Activated naive CD4-positive, alpha-beta T cell treated with anti-CD3 and anti-CD28 coated beads, Interleukin-2, amount 10 ng/mL, durations not matched to agents 7 days and 5 days (primary cell): ENCODE data around the gene OSBPL2.

Experiments
- CTCF ChIA-PET: fragments of 350-600 bp; sonication (Branson Sonifier 250); formaldehyde crosslinking; loops from one replicate; lab custom pipeline; 2021; ENCODE audit warnings: antibody characterized with exemption; lab: Charles Lee
- DNase-seq: peaks from one replicate; pipeline ENCODE4 v3.0.0-alpha.2; 2020
- H3K27ac Mint-ChIP-seq: one replicate; pipeline ENCODE4 v1.8.0; 2021; ENCODE audit warnings: mild to moderate bottlenecking, moderate library complexity, mixed read lengths
- H3K27me3 Mint-ChIP-seq: one replicate; pipeline ENCODE4 v1.8.0; 2021; ENCODE audit warnings: mild to moderate bottlenecking, mixed read lengths
- H3K36me3 Mint-ChIP-seq: one replicate; pipeline ENCODE4 v1.8.0; 2021; ENCODE audit warnings: mixed read lengths
- H3K4me1 Mint-ChIP-seq: one replicate; pipeline ENCODE4 v1.8.0; 2021; ENCODE audit warnings: mixed read lengths
- H3K4me3 Mint-ChIP-seq: one replicate; pipeline ENCODE4 v1.8.0; 2021; ENCODE audit warnings: mild to moderate bottlenecking, moderate library complexity, mixed read lengths
- H3K9me3 Mint-ChIP-seq: one replicate; pipeline ENCODE4 v1.8.0; 2021; ENCODE audit warnings: mixed read lengths

Gene OSBPL2

DNA sequence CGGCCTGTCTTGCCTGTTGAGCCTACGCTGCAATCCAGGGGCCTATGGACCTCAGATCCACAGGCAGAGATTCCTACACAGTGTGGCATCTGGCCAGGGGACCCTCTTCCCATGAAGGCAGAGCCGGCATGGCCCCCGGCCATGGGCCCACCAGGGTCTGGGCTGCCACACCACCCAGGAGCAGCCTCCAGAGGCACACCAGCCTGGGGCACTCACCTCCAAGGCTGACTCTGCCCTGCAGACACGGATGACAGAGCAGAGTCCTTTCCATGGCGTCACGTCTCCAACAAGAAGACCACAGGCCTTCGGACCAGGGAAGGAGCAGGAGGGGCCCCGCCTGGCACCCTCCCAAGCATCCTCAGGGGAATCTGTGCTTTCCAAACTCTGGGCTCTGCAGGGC, 14.8 kb upstream of the OSBPL2 start:
- CTCF ChIA-PET = no interaction called here
- Mint-ChIP-seq H3K36me3 (no peaks in the 10 kb centered on the region), H3K4me3 (no peak overlapping the region), H3K27me3 (peaks cover 71% of the 10 kb centered on the region), H3K4me1 (peaks cover 4% of the 10 kb centered on the region), H3K9me3 (no peaks in the 10 kb centered on the region), H3K27ac (no peak overlapping the region)
- DNase-seq = no peak

GRCh38 chr20:62224113-62224855, 14.0 kb upstream of the OSBPL2 start:
- H3K9me3 Mint-ChIP-seq = no peaks in the 10 kb centered on the region
- H3K27ac Mint-ChIP-seq = no peak overlapping the region
- H3K4me3 Mint-ChIP-seq = no peak overlapping the region
- no peaks in the 10 kb centered on the region for H3K36me3 Mint-ChIP-seq
- CTCF ChIA-PET = no interaction called here
- peaks cover 4% of the 10 kb centered on the region for H3K4me1 Mint-ChIP-seq
- H3K27me3 Mint-ChIP-seq = peaks cover 64% of the 10 kb centered on the region
- no peak for DNase-seq

GRCh38 chr20:62225026-62225425, 13.3 kb upstream of the OSBPL2 start:
- Mint-ChIP-seq H3K27ac (no peak overlapping the region), H3K4me1 (peaks cover 4% of the 10 kb centered on the region), H3K9me3 (no peaks in the 10 kb centered on the region), H3K27me3 (peaks cover 59% of the 10 kb centered on the region), H3K36me3 (no peaks in the 10 kb centered on the region), H3K4me3 (no peak overlapping the region)
- CTCF ChIA-PET = no interaction called here
- DNase-seq = no peak

DNA sequence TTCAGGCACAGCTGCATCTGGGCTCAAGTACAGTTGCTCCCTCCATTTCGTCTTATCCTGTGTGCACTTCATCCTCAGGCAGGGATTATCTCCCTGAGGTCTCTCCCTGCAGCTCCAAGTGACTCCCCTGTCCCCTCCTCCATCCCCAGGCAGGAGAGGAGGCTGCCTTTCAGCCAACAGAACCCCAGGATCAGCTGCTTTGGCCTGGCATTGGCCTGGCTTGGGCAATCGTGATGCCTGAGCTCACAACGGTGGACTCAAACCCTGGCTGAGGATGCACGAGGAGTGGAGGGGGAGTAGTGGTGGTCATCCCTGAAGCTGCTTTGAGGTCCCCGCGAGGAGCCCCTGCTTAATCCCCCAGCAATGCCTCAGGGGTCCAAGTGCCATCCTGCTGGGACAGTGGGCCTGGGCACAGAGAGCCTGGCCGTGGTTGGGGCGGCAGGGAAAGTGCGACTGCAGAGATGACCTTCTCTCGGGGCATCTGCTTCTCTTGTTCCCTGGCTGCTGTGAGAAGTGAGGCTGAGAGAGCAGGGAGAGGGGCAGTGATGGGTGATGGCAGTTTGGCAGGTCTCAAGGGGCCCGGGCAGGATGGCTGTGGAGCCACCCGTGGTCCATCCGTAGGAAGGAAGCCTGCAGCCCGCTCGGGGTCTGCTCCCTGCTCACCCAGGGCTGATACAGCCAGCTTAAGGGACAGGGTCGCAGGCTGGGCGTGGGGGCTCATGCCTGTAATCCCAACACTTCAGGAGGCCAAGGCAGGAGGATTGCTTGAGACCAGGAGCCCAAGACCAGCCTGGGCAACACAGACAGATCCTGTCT, 12.3 kb upstream of the OSBPL2 start:
- Mint-ChIP-seq H3K27ac (no peak overlapping the region), H3K4me1 (peaks cover under 1% of the 10 kb centered on the region), H3K36me3 (no peaks in the 10 kb centered on the region), H3K27me3 (peaks cover 52% of the 10 kb centered on the region), H3K9me3 (no peaks in the 10 kb centered on the region), H3K4me3 (no peak overlapping the region)
- no peak for DNase-seq
- CTCF ChIA-PET = no interaction called here

GRCh38 chr20:62226707-62227590, 11.4 kb upstream of the OSBPL2 start:
- CTCF ChIA-PET = no interaction called here
- H3K9me3 Mint-ChIP-seq = no peaks in the 10 kb centered on the region
- H3K4me3 Mint-ChIP-seq = no peak overlapping the region
- no peaks in the 10 kb centered on the region for H3K4me1 Mint-ChIP-seq
- no peak for DNase-seq
- no peaks in the 10 kb centered on the region for H3K36me3 Mint-ChIP-seq
- H3K27ac Mint-ChIP-seq = no peak overlapping the region
- H3K27me3 Mint-ChIP-seq = peaks cover 44% of the 10 kb centered on the region

DNA sequence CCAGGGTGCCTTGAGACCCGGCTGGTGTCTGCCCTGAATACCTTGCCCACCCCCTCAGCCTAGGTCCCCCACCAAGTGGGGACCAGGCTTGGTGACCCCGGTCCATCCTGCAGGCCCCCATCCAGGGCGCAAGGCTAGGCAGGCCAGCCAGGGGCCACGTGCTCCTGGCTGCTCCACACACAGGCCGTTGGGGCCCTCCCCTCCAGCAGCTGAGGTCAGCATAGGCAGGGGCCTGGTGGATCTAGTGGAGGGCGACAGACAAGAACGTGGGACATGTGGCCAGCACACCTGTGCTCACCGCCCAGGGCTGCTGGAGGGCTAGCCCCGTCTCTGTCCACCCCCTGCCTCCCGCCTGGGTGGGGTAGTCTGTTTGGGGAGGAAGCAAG, 10.7 kb upstream of the OSBPL2 start:
- Mint-ChIP-seq H3K27ac (no peak overlapping the region), H3K9me3 (no peaks in the 10 kb centered on the region), H3K27me3 (peaks cover 42% of the 10 kb centered on the region), H3K36me3 (no peaks in the 10 kb centered on the region), H3K4me3 (no peak overlapping the region), H3K4me1 (no peaks in the 10 kb centered on the region)
- DNase-seq = no peak
- CTCF ChIA-PET = no interaction called here

DNA sequence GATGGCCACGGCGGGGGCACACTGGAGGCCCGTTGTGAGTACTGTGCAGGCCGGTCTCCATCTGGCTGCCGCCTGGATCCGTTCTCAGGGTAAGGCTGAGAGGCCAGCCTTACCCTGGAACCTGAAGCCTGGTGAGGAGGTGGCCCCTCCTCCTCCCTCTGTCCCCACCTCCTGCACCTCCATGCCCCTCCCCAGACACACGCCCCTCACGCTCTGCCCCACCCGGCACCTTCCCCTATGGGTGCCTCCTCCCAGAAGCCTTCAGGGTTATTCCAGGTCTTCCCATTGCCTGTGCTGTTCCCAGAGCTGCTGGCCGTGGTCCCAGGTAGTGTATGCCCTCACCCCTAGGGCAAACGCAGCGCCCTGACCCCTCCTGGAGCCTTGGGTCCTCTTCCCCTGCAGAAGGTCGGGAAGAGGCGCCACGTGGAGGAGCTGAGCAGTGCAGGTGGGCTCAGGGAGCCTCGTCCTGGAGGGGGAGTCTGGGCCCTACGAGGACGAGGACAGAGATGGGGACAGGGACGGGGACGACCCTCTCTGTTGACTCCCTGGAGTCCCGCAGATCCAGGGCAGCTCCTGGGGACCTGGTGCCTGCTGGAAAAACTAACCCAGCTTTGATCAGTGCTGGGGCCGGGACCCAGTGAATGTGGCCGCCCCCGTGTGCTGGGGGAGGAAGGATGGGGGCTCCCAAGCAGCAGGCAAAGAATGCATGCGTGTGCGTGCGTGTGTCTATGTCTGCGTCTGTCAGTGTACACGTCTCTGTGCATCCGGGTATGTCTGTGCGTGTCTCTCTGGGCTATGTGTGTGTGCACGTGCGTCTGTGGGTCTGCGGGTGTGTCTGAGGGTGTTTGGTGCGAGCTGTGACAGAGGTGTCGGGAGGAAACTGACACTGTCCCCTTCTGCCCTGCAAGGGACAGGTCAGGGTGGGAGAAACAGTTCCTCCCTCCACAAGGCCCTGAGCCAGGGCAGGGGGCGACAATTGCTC, 10.1 kb upstream of the OSBPL2 start:
- Mint-ChIP-seq H3K4me1 (no peaks in the 10 kb centered on the region), H3K27ac (no peak overlapping the region), H3K4me3 (no peak overlapping the region), H3K9me3 (no peaks in the 10 kb centered on the region), H3K36me3 (no peaks in the 10 kb centered on the region), H3K27me3 (peaks cover 36% of the 10 kb centered on the region)
- no peak for DNase-seq
- CTCF ChIA-PET = no interaction called here

GRCh38 chr20:62228982-62229545, 9.3 kb upstream of the OSBPL2 start:
- CTCF ChIA-PET = no interaction called here
- DNase-seq = no peak
- Mint-ChIP-seq H3K36me3 (no peaks in the 10 kb centered on the region), H3K27me3 (peaks cover 33% of the 10 kb centered on the region), H3K4me1 (no peaks in the 10 kb centered on the region), H3K27ac (no peak overlapping the region), H3K9me3 (no peaks in the 10 kb centered on the region), H3K4me3 (no peak overlapping the region)

DNA sequence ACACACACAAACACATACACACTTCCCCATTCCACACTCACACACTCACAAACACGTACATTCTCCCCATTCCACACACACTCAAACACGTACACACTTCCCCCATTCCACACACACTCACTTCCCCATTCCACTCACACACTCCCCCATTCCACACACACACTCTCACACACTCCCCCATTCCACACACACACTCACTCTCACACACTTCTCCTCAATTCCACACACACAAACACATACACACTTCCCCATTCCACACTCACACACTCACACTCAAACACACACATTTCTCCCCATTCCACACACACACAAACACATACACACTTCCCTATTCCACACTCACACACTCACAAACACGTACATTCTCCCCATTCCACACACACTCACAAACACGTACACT, 8.7 kb upstream of the OSBPL2 start:
- H3K4me1 Mint-ChIP-seq = no peaks in the 10 kb centered on the region
- peaks cover 31% of the 10 kb centered on the region for H3K27me3 Mint-ChIP-seq
- no peaks in the 10 kb centered on the region for H3K36me3 Mint-ChIP-seq
- no peak overlapping the region for H3K4me3 Mint-ChIP-seq
- no peak overlapping the region for H3K27ac Mint-ChIP-seq
- no peak for DNase-seq
- no peaks in the 10 kb centered on the region for H3K9me3 Mint-ChIP-seq
- CTCF ChIA-PET = no interaction called here

DNA sequence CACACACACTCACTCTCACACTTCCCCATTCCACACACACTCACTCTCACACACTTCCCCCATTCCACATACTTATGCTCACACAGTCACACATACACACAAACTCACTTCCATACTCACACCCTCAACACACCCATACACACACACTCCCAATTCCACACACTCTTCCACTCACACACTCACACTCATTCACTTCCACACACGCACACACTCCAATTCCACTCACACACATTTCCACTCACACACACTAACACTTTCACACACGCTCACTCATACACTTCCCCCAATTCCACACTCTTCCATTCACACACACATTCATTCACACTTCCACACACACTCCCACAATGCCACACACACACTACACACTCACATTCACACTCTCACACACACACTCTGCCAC, 8.0 kb upstream of the OSBPL2 start:
- Mint-ChIP-seq H3K36me3 (no peaks in the 10 kb centered on the region), H3K4me1 (no peaks in the 10 kb centered on the region), H3K9me3 (no peaks in the 10 kb centered on the region), H3K27me3 (peaks cover 24% of the 10 kb centered on the region), H3K27ac (no peak overlapping the region), H3K4me3 (no peak overlapping the region)
- CTCF ChIA-PET = no interaction called here
- no peak for DNase-seq

GRCh38 chr20:62230696-62231095, 7.6 kb upstream of the OSBPL2 start:
- Mint-ChIP-seq H3K4me1 (no peaks in the 10 kb centered on the region), H3K9me3 (no peaks in the 10 kb centered on the region), H3K27ac (no peak overlapping the region), H3K27me3 (peaks cover 24% of the 10 kb centered on the region), H3K4me3 (no peak overlapping the region), H3K36me3 (no peaks in the 10 kb centered on the region)
- DNase-seq = no peak
- CTCF ChIA-PET = no interaction called here

- H3K27me3 Mint-ChIP-seq = peaks cover 18% of the 10 kb centered on the region
- no peaks in the 10 kb centered on the region for H3K4me1 Mint-ChIP-seq
- CTCF ChIA-PET = no interaction called here
- no peaks in the 10 kb centered on the region for H3K36me3 Mint-ChIP-seq
- H3K27ac Mint-ChIP-seq = no peak overlapping the region
- H3K9me3 Mint-ChIP-seq = no peaks in the 10 kb centered on the region
- H3K4me3 Mint-ChIP-seq = no peak overlapping the region
- DNase-seq = no peak
These were observed 7.0 kb upstream of the OSBPL2 start for GRCh38 chr20:62231292-62231691.

DNA sequence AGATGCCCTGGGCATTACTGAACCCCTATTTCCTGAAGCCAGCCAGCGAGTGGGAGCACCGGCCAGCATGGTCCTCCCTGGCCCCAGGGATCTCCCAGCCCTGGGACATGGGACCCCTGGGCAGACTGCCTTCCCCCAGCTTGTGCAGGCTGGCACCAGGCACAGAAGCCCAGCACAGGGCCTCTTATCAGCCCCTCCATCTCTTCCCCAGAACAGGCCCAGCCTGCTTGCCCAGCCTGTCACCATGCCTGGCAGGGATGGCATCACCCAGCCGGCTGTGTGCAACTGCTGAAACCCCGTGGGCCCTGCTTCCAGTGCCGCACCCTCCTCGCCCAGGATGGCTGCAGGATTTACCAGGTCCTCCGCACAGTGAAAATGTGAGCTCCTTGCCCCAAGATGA, 6.1 kb upstream of the OSBPL2 start:
- Mint-ChIP-seq H3K36me3 (no peaks in the 10 kb centered on the region), H3K9me3 (no peaks in the 10 kb centered on the region), H3K27ac (no peak overlapping the region), H3K4me3 (no peak overlapping the region), H3K4me1 (no peaks in the 10 kb centered on the region), H3K27me3 (peaks cover 11% of the 10 kb centered on the region)
- DNase-seq = no peak
- CTCF ChIA-PET = no interaction called here
